Measurements from ENCODE around the gene LGALS7B. TPM values are rescaled to one million over a fixed set of nuclear protein-coding genes. Genes with fewer than 3 reads are reported as not detected.
A peak's percentile ranks its signal among the peaks of the same experiment; 100 is the strongest.
"Not testable (repeated sequence)": the region's sequence is repeated elsewhere in the genome, so short reads cannot be mapped to it uniquely, and the experiment has no call there.

Gene LGALS7B
- total RNA-seq, 1 donor from 2014 or later, result 3.2 TPM

GRCh38 chr19:38785187-38785699 lies 3.8 kb upstream of the LGALS7B start:
- TF ChIP-seq CTCF (IDR thresholded peaks at IDR 0.05), result no peak
- DNase-seq (no peak), ATAC-seq (no peak)
- no peaks in the 10 kb centered on the region for H3K27me3 ChIP-seq
- H3K27ac ChIP-seq, result no peak overlapping the region
- no peaks in the 10 kb centered on the region for H3K9me3 ChIP-seq
- no peaks in the 10 kb centered on the region for H3K36me3 ChIP-seq
- H3K4me3 ChIP-seq, result no peak overlapping the region
- intact Hi-C loops (cut with DNase I), result no loop called here
- H3K4me1 ChIP-seq, result no peaks in the 10 kb centered on the region

GRCh38 chr19:38786061-38786460 lies 2.9 kb upstream of the LGALS7B start:
- ATAC-seq; H3K4me3 ChIP-seq; H3K4me1 ChIP-seq; H3K27me3 ChIP-seq; H3K27ac ChIP-seq; DNase-seq; H3K9me3 ChIP-seq; intact Hi-C loops (cut with DNase I); H3K36me3 ChIP-seq: not testable (repeated sequence)

GRCh38 chr19:38786572-38787265 lies 2.3 kb upstream of the LGALS7B start:
- no peak for TF ChIP-seq CTCF (IDR thresholded peaks at IDR 0.05)
- Histone ChIP-seq H3K27ac (no peak overlapping the region), H3K36me3 (no peaks in the 10 kb centered on the region), H3K4me1 (no peaks in the 10 kb centered on the region), H3K4me3 (no peak overlapping the region), H3K27me3 (no peaks in the 10 kb centered on the region), H3K9me3 (no peaks in the 10 kb centered on the region)
- no peak for DNase-seq
- intact Hi-C loops (cut with DNase I), result no loop called here
- no peak for ATAC-seq

GRCh38 chr19:38790507-38791403 lies 1.8 kb downstream of the LGALS7B start:
- H3K27ac ChIP-seq; DNase-seq; H3K27me3 ChIP-seq; H3K9me3 ChIP-seq; intact Hi-C loops (cut with DNase I); H3K36me3 ChIP-seq: not testable (repeated sequence)
- peak; percentile 3 for ATAC-seq
- Histone ChIP-seq H3K4me3 (peak overlapping the region; percentile 28), H3K4me1 (peaks cover 13% of the 10 kb centered on the region)

- Histone ChIP-seq H3K4me3 (peak overlapping the region; percentile 28), H3K4me1 (peaks cover 13% of the 10 kb centered on the region)
- DNase-seq; intact Hi-C loops (cut with DNase I); H3K9me3 ChIP-seq; H3K36me3 ChIP-seq; H3K27ac ChIP-seq; H3K27me3 ChIP-seq: not testable (repeated sequence)
- peak; percentile 94 for ATAC-seq
These were observed 2.6 kb downstream of the LGALS7B start for GRCh38 chr19:38791451-38792064.

- no peaks in the 10 kb centered on the region for H3K27me3 ChIP-seq
- no peaks in the 10 kb centered on the region for H3K9me3 ChIP-seq
- DNase-seq, result peak; percentile 82
- H3K36me3 ChIP-seq, result no peaks in the 10 kb centered on the region
- peak overlapping the region; percentile 65 for H3K27ac ChIP-seq
- TF ChIP-seq CTCF (IDR thresholded peaks at IDR 0.05), result peak; percentile 50
- intact Hi-C loops (cut with DNase I), result no loop called here
- H3K4me1 ChIP-seq, result peaks cover 13% of the 10 kb centered on the region
- ATAC-seq, result peak; percentile 71
- peak overlapping the region; percentile 37 for H3K4me3 ChIP-seq
These were observed 3.5 kb downstream of the LGALS7B start for GRCh38 chr19:38792250-38793111.
